Ascending aorta (tissue), 2 donors: ENCODE data around the gene TMEM175. TPM values are rescaled to one million over a fixed set of nuclear protein-coding genes. Genes with fewer than 3 reads are reported as not detected.

Experiments
- DNase-seq, 2 donors: peaks; one replicate each; pipeline ENCODE4 v3.0.0-alpha.2; 2019; ENCODE audit warnings: low spot score in 2 of 2
- H3K27ac ChIP-seq, 2 donors: fragments of 200-600 bp; sonication (generic); one replicate each; pipeline ENCODE4 v1.5.1; 2016 to 2017; ENCODE audit warnings: mild to moderate bottlenecking in 1 of 2
- H3K27me3 ChIP-seq: fragments of 200-600 bp; sonication (generic); one replicate; pipeline ENCODE4 v1.5.1; 2017
- H3K36me3 ChIP-seq, 2 donors: fragments of 200-600 bp; sonication (generic); one replicate each; pipeline ENCODE4 v1.5.1; 2016
- H3K4me1 ChIP-seq, 2 donors: fragments of 200-600 bp; sonication (generic); one replicate each; pipeline ENCODE4 v1.5.1; 2016 to 2017; ENCODE audit warnings: mild to moderate bottlenecking in 1 of 2
- H3K4me3 ChIP-seq, 2 donors: fragments of 200-600 bp; sonication (generic); one replicate each; pipeline ENCODE4 v1.5.1; 2016 to 2017; ENCODE audit warnings: mild to moderate bottlenecking in 1 of 2
- H3K9me3 ChIP-seq, 2 donors: fragments of 200-600 bp; sonication (generic); one replicate each; pipeline ENCODE4 v1.5.1; 2016
- CTCF ChIP-seq, 3 experiments: fragments of 200-600 bp in 2 of 3; fragments of 450-650 bp in 1 of 3; sonication (generic) in 2 of 3; IDR thresholded peaks; one replicate each; pipeline ENCODE4 v1.5.1; 2016 to 2019; ENCODE audit warnings: antibody characterized with exemption in 3 of 3, mild to moderate bottlenecking in 1 of 3, moderate library complexity in 1 of 3
- intact Hi-C: fragments of 100-400 bp; cut with DNase I; formaldehyde crosslinking; loops from one replicate; pipeline ENCODE4 v1.15.1; 2023
- total RNA-seq: library from RNA; depleted of rRNA; stranded (reverse); fragments of >200 nt; gene quantifications from one replicate; pipeline ENCODE4 v1.1.0, GENCODE V29; 2016

The TMEM175 gene
- total RNA-seq, 1 donor from 2014 or later, result 41.2 TPM

GRCh38 chr4:962231-963208 is 30.3 kb downstream of the TMEM175 start:
- Histone ChIP-seq H3K4me1 (no peaks in the 10 kb centered on the region), H3K4me3 (no peak overlapping the region), H3K27me3 (no peaks in the 10 kb centered on the region), H3K36me3 (peaks cover 40 to 72% of the 10 kb centered on the region in 2 donors), H3K27ac (no peak overlapping the region), H3K9me3 (no peaks in the 10 kb centered on the region)
- no peak for DNase-seq
- intact Hi-C loops, result no loop called here
- TF ChIP-seq CTCF (IDR thresholded peaks at IDR 0.05), result no peak

GRCh38 chr4:963276-964225 is 31.3 kb downstream of the TMEM175 start:
- no peak for TF ChIP-seq CTCF (IDR thresholded peaks at IDR 0.05)
- DNase-seq, result no peak
- intact Hi-C loops, result no loop called here
- Histone ChIP-seq H3K4me3 (no peak overlapping the region), H3K27me3 (no peaks in the 10 kb centered on the region), H3K36me3 (peaks cover 33 to 63% of the 10 kb centered on the region in 2 donors), H3K9me3 (no peaks in the 10 kb centered on the region), H3K27ac (no peak overlapping the region), H3K4me1 (no peaks in the 10 kb centered on the region)

- no peaks in the 10 kb centered on the region for H3K4me1 ChIP-seq
- no peak overlapping the region for H3K4me3 ChIP-seq
- TF ChIP-seq CTCF (IDR thresholded peaks at IDR 0.05), result no peak
- intact Hi-C loops, result no loop called here
- peaks cover 30 to 56% of the 10 kb centered on the region in 2 donors for H3K36me3 ChIP-seq
- H3K27ac ChIP-seq, result no peak overlapping the region
- no peak for DNase-seq
- no peaks in the 10 kb centered on the region for H3K27me3 ChIP-seq
- H3K9me3 ChIP-seq, result no peaks in the 10 kb centered on the region
Observed at GRCh38 chr4:964346-965025, 32.2 kb downstream of the TMEM175 start.

GRCh38 chr4:965048-965765 is 32.9 kb downstream of the TMEM175 start:
- H3K27me3 ChIP-seq, result no peaks in the 10 kb centered on the region
- no peaks in the 10 kb centered on the region for H3K9me3 ChIP-seq
- peaks cover 30 to 53% of the 10 kb centered on the region in 2 donors for H3K36me3 ChIP-seq
- no peak overlapping the region for H3K4me3 ChIP-seq
- DNase-seq, result no peak
- no peak for TF ChIP-seq CTCF (IDR thresholded peaks at IDR 0.05)
- no peak overlapping the region for H3K27ac ChIP-seq
- no peaks in the 10 kb centered on the region for H3K4me1 ChIP-seq
- intact Hi-C loops, result no loop called here

- intact Hi-C loops, result no loop called here
- no peaks in the 10 kb centered on the region for H3K27me3 ChIP-seq
- no peak overlapping the region for H3K27ac ChIP-seq
- H3K9me3 ChIP-seq, result no peaks in the 10 kb centered on the region
- no peak overlapping the region for H3K4me3 ChIP-seq
- peaks cover 28 to 48% of the 10 kb centered on the region in 2 donors for H3K36me3 ChIP-seq
- DNase-seq, result no peak
- TF ChIP-seq CTCF (IDR thresholded peaks at IDR 0.05), result no peak
- no peaks in the 10 kb centered on the region for H3K4me1 ChIP-seq
Observed at GRCh38 chr4:965766-966134, 33.5 kb downstream of the TMEM175 start.
